Embryonic facial prominence (tissue), 1 donor: ENCODE results near the gene PHETA2.
"Not testable (repeated sequence)": the region's sequence is repeated elsewhere in the genome, so short reads cannot be mapped to it uniquely, and the experiment has no call there.

Experiments used
- DNase-seq: peaks from one replicate; pipeline ENCODE4 v3.0.0-alpha.2; 2016; ENCODE audit errors: extremely low spot score

Gene PHETA2

GRCh38 chr22:42104332-42104860 lies 30.3 kb downstream of the PHETA2 start:
- DNase-seq = not testable (repeated sequence)

GRCh38 chr22:42108848-42109247 lies 34.8 kb downstream of the PHETA2 start:
- no peak for DNase-seq

GRCh38 chr22:42111798-42112197 lies 37.8 kb downstream of the PHETA2 start:
- DNase-seq = no peak

- not testable (repeated sequence) for DNase-seq
These were observed 38.7 kb downstream of the PHETA2 start for GRCh38 chr22:42112793-42113192.

GRCh38 chr22:42114721-42115120 lies 40.7 kb downstream of the PHETA2 start:
- no peak for DNase-seq

GRCh38 chr22:42115420-42115830 lies 41.4 kb downstream of the PHETA2 start:
- DNase-seq = not testable (repeated sequence)

- no peak for DNase-seq
These were observed 42.9 kb downstream of the PHETA2 start for GRCh38 chr22:42116848-42117424.

- DNase-seq = not testable (repeated sequence)
These were observed 46.4 kb downstream of the PHETA2 start for GRCh38 chr22:42120231-42121021.

GRCh38 chr22:42123529-42123928 lies 49.5 kb downstream of the PHETA2 start:
- not testable (repeated sequence) for DNase-seq

- DNase-seq = no peak
These were observed 53.6 kb downstream of the PHETA2 start for GRCh38 chr22:42127606-42128005.

GRCh38 chr22:42128007-42128406 lies 54.0 kb downstream of the PHETA2 start:
- DNase-seq = not testable (repeated sequence)
